ENCODE data around the gene RNF112. TPM values are rescaled to one million over a fixed set of nuclear protein-coding genes. Genes with fewer than 3 reads are reported as not detected.

Gene RNF112
- total RNA-seq, 6 experiments from 2014 or later = 0.12 to 0.86 (median 0.54) TPM

DNA sequence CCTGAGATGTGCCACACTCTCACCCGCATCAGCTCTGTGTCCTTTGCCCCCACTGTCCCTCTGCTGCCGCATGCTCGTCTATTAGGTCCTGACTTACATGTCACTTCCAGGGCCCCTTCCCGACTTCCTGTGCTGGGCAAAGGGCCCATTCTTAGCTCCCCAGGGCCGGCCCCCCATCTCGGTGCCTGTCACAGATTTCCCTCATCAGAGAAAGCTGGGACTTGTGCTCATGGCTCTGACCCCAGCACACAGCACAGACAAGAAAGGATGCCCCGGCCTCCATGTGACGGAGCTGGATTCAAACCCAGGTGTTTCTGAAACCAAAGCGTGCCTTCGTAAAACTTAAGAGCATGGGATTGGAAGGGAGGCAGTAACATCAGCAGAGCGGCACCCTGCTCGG is 38.6 kb upstream of the RNF112 start:
- Histone ChIP-seq H3K4me1 (peaks cover 0 to 7% (median 3%) of the 10 kb centered on the region in 4 donors), H3K27me3 (no peaks in the 10 kb centered on the region), H3K4me3 (no peak overlapping the region), H3K9me3 (no peaks in the 10 kb centered on the region), H3K27ac (no peak overlapping the region), H3K36me3 (no peaks in the 10 kb centered on the region)
- intact Hi-C loops (cut with DNase I) = loop anchor here in 1 of 2 donors (5.0 kb wide), 1 partner anchor 80 kb away; no protein-coding TSS in a partner anchor
- 69% methylated on average over 9 of the region's 12 CpGs for WGBS (ENCODE audit: insufficient coverage, low coverage, low lambda C conversion rate, missing lambda C conversion rate)
- ATAC-seq (no peak), DNase-seq (peak in 1 of 3 donors; percentile 32)
- TF ChIP-seq POLR2A (IDR thresholded peaks at IDR 0.05) = no peak

GRCh38 chr17:19372866-19373504 is 38.0 kb upstream of the RNF112 start:
- no peak overlapping the region for H3K27ac ChIP-seq
- intact Hi-C loops (cut with DNase I) = loop anchor here in 1 of 2 donors (5.0 kb wide), 1 partner anchor 79 kb away; no protein-coding TSS in a partner anchor
- H3K27me3 ChIP-seq = no peaks in the 10 kb centered on the region
- 90% methylated on average over 4 of the region's 8 CpGs for whole genome bisulfite sequencing (ENCODE audit: insufficient coverage, low coverage, low lambda C conversion rate, missing lambda C conversion rate)
- no peak for TF ChIP-seq CTCF (IDR thresholded peaks at IDR 0.05)
- no peak for TF ChIP-seq POLR2A (IDR thresholded peaks at IDR 0.05)
- peaks cover 0 to 7% (median 3%) of the 10 kb centered on the region in 4 donors for H3K4me1 ChIP-seq
- ATAC-seq (no peak), DNase-seq (peak in 1 of 3 donors; percentile 28)
- no peaks in the 10 kb centered on the region for H3K36me3 ChIP-seq
- no peaks in the 10 kb centered on the region for H3K9me3 ChIP-seq
- H3K4me3 ChIP-seq = no peak overlapping the region

DNA sequence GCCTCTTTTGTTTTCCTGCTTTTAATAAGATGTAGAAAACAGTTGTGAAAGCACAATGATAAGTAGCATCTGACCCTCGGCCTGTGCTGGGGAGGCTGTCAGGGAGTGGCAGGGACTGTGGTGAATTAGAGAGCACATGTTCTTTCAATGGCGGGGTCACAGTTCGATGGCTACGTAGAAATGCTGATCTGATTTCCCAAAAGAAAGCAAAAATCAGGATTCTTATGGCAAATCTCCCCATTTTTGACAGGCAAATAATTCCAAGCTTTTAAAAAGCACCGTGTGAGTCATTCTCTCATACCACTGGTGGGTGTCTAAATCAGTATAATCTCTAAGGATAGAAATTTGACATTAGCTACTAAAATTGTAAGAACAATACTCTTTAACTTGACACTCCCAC is 36.9 kb upstream of the RNF112 start:
- WGBS (ENCODE audit: insufficient coverage, low coverage, low lambda C conversion rate, missing lambda C conversion rate) = 78% methylated on average over 5 of the region's 5 CpGs
- no peaks in the 10 kb centered on the region for H3K36me3 ChIP-seq
- DNase-seq = no peak

GRCh38 chr17:19375732-19376131 is 35.3 kb upstream of the RNF112 start:
- H3K4me3 ChIP-seq = no peak overlapping the region
- intact Hi-C loops (cut with DNase I) = no loop called here
- 92% methylated on average over 1 of the region's 1 CpG for WGBS (ENCODE audit: insufficient coverage, low coverage, low lambda C conversion rate, missing lambda C conversion rate)
- H3K36me3 ChIP-seq = peaks cover 0 to 9% (median 2%) of the 10 kb centered on the region in 4 donors
- no peaks in the 10 kb centered on the region for H3K27me3 ChIP-seq
- ATAC-seq = no peak
- no peaks in the 10 kb centered on the region for H3K9me3 ChIP-seq
- TF ChIP-seq CTCF (IDR thresholded peaks at IDR 0.05) = no peak
- TF ChIP-seq POLR2A (IDR thresholded peaks at IDR 0.05) = no peak
- no peak for DNase-seq
- no peak overlapping the region for H3K27ac ChIP-seq
- H3K4me1 ChIP-seq = peaks cover 0 to 15% (median 7%) of the 10 kb centered on the region in 4 donors

More for the DNA sequence above, 36.9 kb upstream of the RNF112 start:
- Histone ChIP-seq H3K4me1 (peaks cover 0 to 12% (median 6%) of the 10 kb centered on the region in 4 donors), H3K27ac (no peak overlapping the region), H3K9me3 (no peaks in the 10 kb centered on the region), H3K27me3 (no peaks in the 10 kb centered on the region), H3K4me3 (no peak overlapping the region)
- ATAC-seq = no peak
- no peak for TF ChIP-seq POLR2A (IDR thresholded peaks at IDR 0.05)
- no peak for TF ChIP-seq CTCF (IDR thresholded peaks at IDR 0.05)
- intact Hi-C loops (cut with DNase I) = loop anchor here in 1 of 2 donors (5.0 kb wide), 1 partner anchor 78 kb away; no protein-coding TSS in a partner anchor

GRCh38 chr17:19376811-19377210 is 34.2 kb upstream of the RNF112 start:
- Histone ChIP-seq H3K36me3 (peaks cover 0 to 14% (median 5%) of the 10 kb centered on the region in 4 donors), H3K9me3 (no peaks in the 10 kb centered on the region), H3K4me3 (peak overlapping the region; percentile 65 to 86 (median 85)), H3K4me1 (peaks cover 0 to 15% (median 7%) of the 10 kb centered on the region in 4 donors), H3K27ac (peak overlapping the region; percentile 86 to 94 (median 92)), H3K27me3 (no peaks in the 10 kb centered on the region)
- intact Hi-C loops (cut with DNase I) = no loop called here
- ATAC-seq (no peak), DNase-seq (peak in 1 of 3 donors; percentile 22)
- WGBS (ENCODE audit: insufficient coverage, low coverage, low lambda C conversion rate, missing lambda C conversion rate) = 25% methylated on average over 2 of the region's 2 CpGs
- TF ChIP-seq CTCF (IDR thresholded peaks at IDR 0.05) (no peak), POLR2A (IDR thresholded peaks at IDR 0.05) (no peak)

Data from right lobe of liver (tissue), 6 donors.